CD4-positive, alpha-beta T cell (primary cell): ENCODE data around the gene SUZ12. TPM values are rescaled to one million over a fixed set of nuclear protein-coding genes. Genes with fewer than 3 reads are reported as not detected.
"Not testable (repeated sequence)": the region's sequence is repeated elsewhere in the genome, so short reads cannot be mapped to it uniquely, and the experiment has no call there.

Experiments used
- ATAC-seq: fragments of 200-7000 bp; cut with Tn5 transposase; one replicate; pipeline ENCODE4 v1.10.0; 2022; ENCODE audit warnings: mild to moderate bottlenecking; ENCODE audit not compliant: poor library complexity
- CTCF ChIA-PET: fragments of 350-600 bp; sonication (Branson Sonifier 250); formaldehyde crosslinking; loops from one replicate; lab custom pipeline; 2021; ENCODE audit warnings: antibody characterized with exemption, inconsistent platforms; lab: Charles Lee
- POLR2A ChIA-PET: fragments of 350-600 bp; sonication (Branson Sonifier 250); formaldehyde crosslinking; loops from one replicate; lab custom pipeline; 2021; ENCODE audit warnings: antibody characterized with exemption, inconsistent platforms; lab: Charles Lee
- DNase-seq, 14 experiments: peaks; one replicate each; pipeline ENCODE4 v3.0.0-alpha.2; 2013 to 2020; ENCODE audit warnings: mixed read lengths in 2 of 14
- H3K27ac ChIP-seq, 2 donors: one replicate each; pipeline versions ENCODE4 v1.5.1 to v1.7.0; 2013; ENCODE audit warnings: low read length in 2 of 2, low read depth in 1 of 2, mild to moderate bottlenecking in 1 of 2
- H3K27me3 ChIP-seq, 2 experiments: 1 replicate in 1 of 2; 2 replicates in 1 of 2; pipeline versions ENCODE4 v1.6.1 to v1.7.0; 2013; ENCODE audit warnings: low read length in 2 of 2, control low read depth in 1 of 2, mild to moderate bottlenecking in 1 of 2, moderate library complexity in 1 of 2; ENCODE audit not compliant: insufficient read depth in 2 of 2, control insufficient read depth in 1 of 2
- H3K36me3 ChIP-seq: one replicate; pipeline ENCODE4 v1.6.1; 2013; ENCODE audit warnings: low read length, control low read depth; ENCODE audit not compliant: insufficient read depth
- H3K4me1 ChIP-seq: one replicate; pipeline ENCODE4 v1.6.1; 2013; ENCODE audit warnings: low read length, control low read depth; ENCODE audit not compliant: insufficient read depth
- H3K4me3 ChIP-seq: one replicate; pipeline ENCODE4 v1.5.1; 2013; ENCODE audit warnings: mild to moderate bottlenecking, low read length, moderate library complexity
- H3K9me3 ChIP-seq, 2 experiments: 1 replicate in 1 of 2; 2 replicates in 1 of 2; pipeline versions ENCODE4 v1.6.1 to v1.7.0; 2013; ENCODE audit warnings: low read length in 2 of 2, mild to moderate bottlenecking in 2 of 2, control low read depth in 1 of 2, moderate library complexity in 1 of 2; ENCODE audit not compliant: control insufficient read depth in 1 of 2, insufficient read depth in 1 of 2
- H3K27ac Mint-ChIP-seq: one replicate; pipeline ENCODE4 v1.8.0; 2020; ENCODE audit warnings: mixed read lengths
- H3K27me3 Mint-ChIP-seq: one replicate; pipeline ENCODE4 v1.8.0; 2021; ENCODE audit warnings: mixed read lengths
- H3K36me3 Mint-ChIP-seq: one replicate; pipeline ENCODE4 v1.8.0; 2021; ENCODE audit warnings: low read depth, mixed read lengths
- H3K4me1 Mint-ChIP-seq: one replicate; pipeline ENCODE4 v1.8.0; 2021; ENCODE audit warnings: low read depth, mixed read lengths
- H3K4me3 Mint-ChIP-seq: one replicate; pipeline ENCODE4 v1.8.0; 2020; ENCODE audit warnings: mild to moderate bottlenecking, mixed read lengths
- H3K9me3 Mint-ChIP-seq: one replicate; pipeline ENCODE4 v1.8.0; 2020; ENCODE audit warnings: mixed read lengths
- CTCF ChIP-seq: fragments of 200-600 bp; IDR thresholded peaks from one replicate; pipeline ENCODE4 v1.8.0; 2022; ENCODE audit warnings: antibody characterized with exemption, mild to moderate bottlenecking
- intact Hi-C, 2 experiments: fragments of 100-400 bp; cut with DNase I in 1 of 2; cut with micrococcal nuclease in 1 of 2; formaldehyde crosslinking; loops; one replicate each; pipeline versions ENCODE4 v1.15.1 to v1.9.0; 2023 to 2025; cut with DNase I, micrococcal nuclease
- polyA plus RNA-seq, 2 donors: library from polyadenylated mRNA; unstranded; fragments of 120-200 nt; gene quantifications; one replicate each; pipeline ENCODE4 v1.2.1, GENCODE V29; 2013
- total RNA-seq, 174 experiments: library from RNA in 2 of 174; stranded (reverse) in 2 of 174; gene quantifications; one replicate each; pipeline ENCODE4 v1.2.3 and lab custom pipeline; 2021 to 2026

Gene SUZ12
- 10 to 100 TPM; 26.8 to 27.1 TPM for total RNA-seq
- polyA plus RNA-seq (2013, experiment 1 of 2): 33.5 TPM
- polyA plus RNA-seq (2013, experiment 2 of 2): 39.0 TPM
- total RNA-seq (lab: John Stamatoyannopoulos, UW): 59.9 to 231 (median 105) reads per million in 172 experiments

- peak; percentile 67 to 91 (median 81) for DNase-seq
- intact Hi-C loops: loop anchor here in 1 of 2 experiments (2.0 to 10.0 kb wide), 3 partner anchors 70 to 508 kb away; partner anchors contain the start of genes COPRS, LRRC37B and PSMD11
- H3K9me3 ChIP-seq, H3K27me3 Mint-ChIP-seq, H3K9me3 Mint-ChIP-seq, H3K4me1 ChIP-seq, H3K27me3 ChIP-seq, H3K36me3 ChIP-seq: not testable (repeated sequence)
- Mint-ChIP-seq H3K4me1 (peaks cover 16% of the 10 kb centered on the region), H3K36me3 (peaks cover 13% of the 10 kb centered on the region), H3K27ac (peak within 1 kb of the TSS; percentile 89), H3K4me3 (peak within 1 kb of the TSS; percentile 94)
- Histone ChIP-seq H3K4me3 (peak within 1 kb of the TSS; percentile 73), H3K27ac (peak within 1 kb of the TSS; percentile 50 to 64)
- peak; percentile 96 for ATAC-seq
- ChIA-PET CTCF (interaction anchor here (1.0 to 2.4 kb wide), 2 partner anchors 36 to 70 kb away, joined by 3 to 8 read pairs; partner anchors contain the start of genes LRRC37B and UTP6), POLR2A (interaction anchor here (0.6 to 0.9 kb wide), 2 partner anchors 35 to 36 kb away, joined by 3 to 6 read pairs; partner anchors contain the start of gene UTP6)
Observed at GRCh38 chr17:31936615-31937609, at the start of gene SUZ12. Gene SUZ12, plus strand, starts transcription at chr17:31937007. Its CDS starts 240 bp downstream, at chr17:31937247.

DNA sequence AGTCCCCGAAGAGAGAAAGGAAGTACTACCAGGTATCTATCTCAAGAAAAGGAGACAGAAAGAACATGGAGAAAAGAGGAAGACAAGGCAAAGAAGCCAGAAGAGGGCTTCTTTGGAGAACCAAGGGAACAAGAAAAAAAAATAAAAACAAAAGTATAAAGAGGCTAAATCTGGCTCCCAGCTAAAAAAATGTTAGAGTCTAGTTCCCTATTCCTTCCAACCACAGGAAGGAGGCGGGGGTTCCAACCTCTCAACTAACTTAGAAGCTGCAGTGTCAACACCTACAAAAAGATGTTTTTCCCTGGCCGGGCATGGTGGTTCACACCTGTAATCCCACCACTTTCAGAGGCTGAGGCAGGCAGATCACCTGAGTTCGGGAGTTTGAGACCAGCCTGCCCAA is 48.7 kb upstream of the SUZ12 start:
- POLR2A ChIA-PET: interaction anchor here (1.0 kb wide), 1 partner anchor 13 kb away, joined by 4 read pairs; the partner anchor contains the start of gene UTP6
- CTCF ChIA-PET: no interaction called here
- intact Hi-C loops: no loop called here
- Mint-ChIP-seq H3K4me3 (no peak overlapping the region), H3K27me3 (no peaks in the 10 kb centered on the region), H3K36me3 (peaks cover 80% of the 10 kb centered on the region), H3K27ac (no peak overlapping the region), H3K4me1 (no peaks in the 10 kb centered on the region), H3K9me3 (no peaks in the 10 kb centered on the region)
- ATAC-seq (no peak), DNase-seq (peak in 2 of 14 experiments; percentile 17 to 25)
- Histone ChIP-seq H3K36me3 (peaks cover 83% of the 10 kb centered on the region), H3K4me1 (no peaks in the 10 kb centered on the region), H3K27me3 (no peaks in the 10 kb centered on the region), H3K4me3 (no peak overlapping the region), H3K9me3 (no peaks in the 10 kb centered on the region), H3K27ac (no peak overlapping the region)
- no peak for TF ChIP-seq CTCF

DNA sequence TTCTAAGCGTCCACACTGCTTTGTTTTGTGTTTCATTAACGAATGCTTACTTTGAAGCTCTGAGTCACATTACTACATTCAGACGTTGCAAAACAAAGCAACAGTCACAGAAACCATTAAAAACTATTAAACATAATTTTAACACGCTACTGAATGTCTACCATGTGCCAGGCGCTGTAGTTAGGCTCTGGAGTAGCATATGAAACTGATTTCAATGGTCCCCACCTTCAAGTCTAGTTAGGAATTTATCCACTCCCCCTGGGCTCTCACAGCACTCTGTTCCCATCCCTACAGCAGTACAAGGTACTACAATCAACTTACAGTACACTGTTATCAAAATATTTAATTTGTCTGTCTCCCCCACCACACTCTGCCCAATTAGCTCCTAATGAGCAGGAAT is 35.9 kb upstream of the SUZ12 start:
- no peak for ATAC-seq
- no peak for TF ChIP-seq CTCF
- Histone ChIP-seq H3K27ac (peak overlapping the region; percentile 46 to 68), H3K9me3 (no peaks in the 10 kb centered on the region), H3K36me3 (peaks cover 35% of the 10 kb centered on the region), H3K4me3 (peak overlapping the region; percentile 89), H3K4me1 (peaks cover 17% of the 10 kb centered on the region), H3K27me3 (no peaks in the 10 kb centered on the region)
- H3K4me1 Mint-ChIP-seq: peaks cover 9% of the 10 kb centered on the region
- H3K27ac Mint-ChIP-seq: no peak overlapping the region
- intact Hi-C loops: loop anchor here in 1 of 2 experiments (1.0 to 10.0 kb wide), 4 partner anchors 42 to 806 kb away; partner anchors contain the start of genes COPRS, LRRC37B, NF1 and ZNF207
- no peak overlapping the region for H3K4me3 Mint-ChIP-seq
- peaks cover 26% of the 10 kb centered on the region for H3K36me3 Mint-ChIP-seq
- H3K9me3 Mint-ChIP-seq: no peaks in the 10 kb centered on the region
- ChIA-PET POLR2A (interaction anchor here (0.5 to 2.3 kb wide), 5 partner anchors 36 to 450 kb away, joined by 3 to 11 read pairs (median 6); partner anchors contain the start of genes COPRS, LRRC37B and RHOT1), CTCF (interaction anchor here (0.6 to 2.0 kb wide), 6 partner anchors 11 to 808 kb away, joined by 3 to 15 read pairs (median 4); partner anchors contain the start of genes COPRS, PSMD11 and SUZ12)
- no peaks in the 10 kb centered on the region for H3K27me3 Mint-ChIP-seq
- DNase-seq: no peak
